CD8-positive, alpha-beta memory T cell (primary cell): ENCODE data around the gene SUGP1. TPM values are rescaled to one million over a fixed set of nuclear protein-coding genes. Genes with fewer than 3 reads are reported as not detected.

Source experiments
- CTCF ChIA-PET: fragments of 350-600 bp; sonication (Branson Sonifier 250); formaldehyde crosslinking; loops from one replicate; lab custom pipeline; 2021; ENCODE audit warnings: antibody characterized with exemption; lab: Charles Lee
- POLR2A ChIA-PET: fragments of 350-600 bp; sonication (Branson Sonifier 250); formaldehyde crosslinking; loops from one replicate; lab custom pipeline; 2021; ENCODE audit warnings: antibody characterized with exemption; lab: Charles Lee
- DNase-seq, 5 donors: peaks; one replicate each; pipeline versions ENCODE4 v3.0.0 to v3.0.0-alpha.2; 2020 to 2022; ENCODE audit warnings: mixed read lengths in 1 of 5
- H3K27ac ChIP-seq: one replicate; pipeline ENCODE4 v1.7.0; 2013; ENCODE audit warnings: low read depth, mild to moderate bottlenecking, low read length, moderate library complexity
- H3K27me3 ChIP-seq: 2 replicates; pipeline ENCODE4 v1.7.0; 2013; ENCODE audit warnings: low read length, mild to moderate bottlenecking; ENCODE audit not compliant: insufficient read depth, poor library complexity, severe bottlenecking
- H3K36me3 ChIP-seq: 2 replicates; pipeline ENCODE4 v1.7.0; 2013; ENCODE audit warnings: mild to moderate bottlenecking, low read length, moderate library complexity; ENCODE audit not compliant: insufficient read depth
- H3K4me1 ChIP-seq: 2 replicates; pipeline ENCODE4 v1.7.0; 2013; ENCODE audit warnings: mild to moderate bottlenecking, low read length, moderate library complexity; ENCODE audit not compliant: insufficient read depth
- H3K4me3 ChIP-seq: 2 replicates; pipeline ENCODE4 v1.7.0; 2013; ENCODE audit warnings: mild to moderate bottlenecking, low read length
- H3K9me3 ChIP-seq: 2 replicates; pipeline ENCODE4 v1.7.0; 2013; ENCODE audit warnings: mild to moderate bottlenecking, low read length
- H3K27ac Mint-ChIP-seq, 8 donors: one replicate each; pipeline ENCODE4 v1.8.0; 2020 to 2021; ENCODE audit warnings: mixed read lengths in 8 of 8, mild to moderate bottlenecking in 6 of 8, inconsistent platforms in 3 of 8, moderate library complexity in 3 of 8
- H3K27me3 Mint-ChIP-seq, 2 donors: one replicate each; pipeline ENCODE4 v1.8.0; 2020 to 2021; ENCODE audit warnings: mixed read lengths in 2 of 2, mild to moderate bottlenecking in 1 of 2, moderate library complexity in 1 of 2
- H3K36me3 Mint-ChIP-seq, 3 donors: one replicate each; pipeline ENCODE4 v1.8.0; 2020 to 2021; ENCODE audit warnings: mixed read lengths in 3 of 3, inconsistent platforms in 1 of 3, mild to moderate bottlenecking in 1 of 3
- H3K4me1 Mint-ChIP-seq, 3 donors: one replicate each; pipeline ENCODE4 v1.8.0; 2020 to 2021; ENCODE audit warnings: mixed read lengths in 3 of 3, inconsistent platforms in 1 of 3, mild to moderate bottlenecking in 1 of 3
- H3K4me3 Mint-ChIP-seq, 7 donors: one replicate each; pipeline ENCODE4 v1.8.0; 2020 to 2021; ENCODE audit warnings: mixed read lengths in 7 of 7, mild to moderate bottlenecking in 6 of 7, moderate library complexity in 4 of 7, inconsistent platforms in 2 of 7
- H3K9me3 Mint-ChIP-seq, 5 donors: one replicate each; pipeline ENCODE4 v1.8.0; 2020 to 2022; ENCODE audit warnings: mixed read lengths in 5 of 5, mild to moderate bottlenecking in 3 of 5, moderate library complexity in 2 of 5, inconsistent platforms in 1 of 5
- polyA plus RNA-seq: library from polyadenylated mRNA; unstranded; fragments of 300-500 nt; fragmentation: Illumina TruSeq; gene quantifications from one replicate; pipeline ENCODE4 v1.2.3, GENCODE V29; 2021
- total RNA-seq, 2 experiments: library from RNA; stranded (reverse); gene quantifications; one replicate each; pipeline ENCODE4 v1.2.3, GENCODE V29; 2021

Gene SUGP1
- total and polyA plus RNA-seq, 3 experiments from 2014 or later: 40.8 to 65.9 (median 64.7) TPM

- H3K9me3 ChIP-seq: no peaks in the 10 kb centered on the region
- H3K9me3 Mint-ChIP-seq: no peaks in the 10 kb centered on the region
- H3K36me3 ChIP-seq: peaks cover 52% of the 10 kb centered on the region
- H3K27ac Mint-ChIP-seq: peak overlapping the region in 1 of 8 donors; percentile 47
- ChIA-PET CTCF (no interaction called here), POLR2A (no interaction called here)
- H3K4me1 Mint-ChIP-seq: no peaks in the 10 kb centered on the region
- H3K36me3 Mint-ChIP-seq: peaks cover 3 to 82% (median 8%) of the 10 kb centered on the region in 3 donors
- H3K4me3 Mint-ChIP-seq: no peak overlapping the region
- no peaks in the 10 kb centered on the region for H3K27me3 ChIP-seq
- no peaks in the 10 kb centered on the region for H3K27me3 Mint-ChIP-seq
- no peak for DNase-seq
- H3K4me1 ChIP-seq: no peaks in the 10 kb centered on the region
- H3K27ac ChIP-seq: no peak overlapping the region
- H3K4me3 ChIP-seq: no peak overlapping the region
Measured at GRCh38 chr19:19347401-19348110, 27.2 kb upstream of the SUGP1 start.

DNA sequence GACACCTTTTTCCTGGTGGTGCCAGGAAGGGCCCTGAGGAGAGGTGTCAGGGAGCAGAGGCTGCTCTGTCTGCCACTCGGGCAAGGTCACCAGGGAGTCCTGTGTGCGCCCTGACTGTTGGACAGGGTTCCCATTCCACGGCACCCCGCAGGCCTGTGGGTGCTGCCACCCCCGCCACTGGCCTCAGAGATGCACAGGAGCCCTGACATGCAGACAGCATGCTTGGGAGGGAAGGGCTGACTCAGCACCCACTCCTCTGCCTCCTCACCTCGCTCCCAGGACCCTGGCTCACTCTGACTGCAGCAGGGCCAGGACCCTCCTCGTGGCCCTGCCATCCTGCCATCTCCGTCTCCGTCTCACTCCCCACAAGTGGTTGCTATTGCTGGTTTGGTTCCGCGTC, 25.7 kb upstream of the SUGP1 start:
- no peak overlapping the region for H3K4me3 ChIP-seq
- no peaks in the 10 kb centered on the region for H3K27me3 ChIP-seq
- ChIA-PET CTCF (no interaction called here), POLR2A (no interaction called here)
- Mint-ChIP-seq H3K4me3 (no peak overlapping the region), H3K4me1 (no peaks in the 10 kb centered on the region), H3K27me3 (no peaks in the 10 kb centered on the region), H3K27ac (peak overlapping the region in 1 of 8 donors; percentile 81), H3K36me3 (peaks cover 3 to 87% (median 10%) of the 10 kb centered on the region in 3 donors), H3K9me3 (no peaks in the 10 kb centered on the region)
- no peak for DNase-seq
- peaks cover 56% of the 10 kb centered on the region for H3K36me3 ChIP-seq
- no peak overlapping the region for H3K27ac ChIP-seq
- no peaks in the 10 kb centered on the region for H3K4me1 ChIP-seq
- no peaks in the 10 kb centered on the region for H3K9me3 ChIP-seq

DNA sequence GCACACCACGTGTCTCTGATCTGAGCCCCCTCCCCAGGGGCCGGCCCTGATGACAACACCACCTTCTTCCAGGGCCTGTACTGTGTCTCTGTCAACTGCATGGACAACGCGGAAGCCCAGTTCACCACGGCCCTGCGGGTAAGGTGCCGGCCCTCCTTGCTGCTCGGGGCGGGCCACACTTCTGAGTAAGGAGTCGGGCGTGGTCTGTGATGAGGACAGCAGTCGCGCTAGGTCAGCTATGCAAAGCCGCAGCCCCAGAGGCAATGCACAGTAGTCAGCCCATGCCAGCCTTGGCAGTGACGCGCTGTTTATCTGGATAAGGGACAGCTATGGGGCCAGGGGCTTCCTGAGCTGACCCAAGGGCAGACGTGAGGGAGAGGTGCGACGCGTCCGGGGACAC, 24.9 kb upstream of the SUGP1 start:
- no peaks in the 10 kb centered on the region for H3K4me1 Mint-ChIP-seq
- DNase-seq: no peak
- H3K27me3 ChIP-seq: no peaks in the 10 kb centered on the region
- peak overlapping the region in 1 of 8 donors; percentile 24 for H3K27ac Mint-ChIP-seq
- ChIA-PET CTCF (no interaction called here), POLR2A (no interaction called here)
- H3K27me3 Mint-ChIP-seq: no peaks in the 10 kb centered on the region
- peaks cover 3 to 90% (median 10%) of the 10 kb centered on the region in 3 donors for H3K36me3 Mint-ChIP-seq
- no peak overlapping the region for H3K4me3 ChIP-seq
- no peaks in the 10 kb centered on the region for H3K4me1 ChIP-seq
- no peak overlapping the region for H3K4me3 Mint-ChIP-seq
- H3K9me3 ChIP-seq: no peaks in the 10 kb centered on the region
- H3K27ac ChIP-seq: no peak overlapping the region
- no peaks in the 10 kb centered on the region for H3K9me3 Mint-ChIP-seq
- peaks cover 57% of the 10 kb centered on the region for H3K36me3 ChIP-seq

- Histone ChIP-seq H3K27me3 (no peaks in the 10 kb centered on the region), H3K4me3 (no peak overlapping the region), H3K27ac (no peak overlapping the region), H3K36me3 (peaks cover 52% of the 10 kb centered on the region), H3K4me1 (no peaks in the 10 kb centered on the region), H3K9me3 (no peaks in the 10 kb centered on the region)
- no peak for DNase-seq
- Mint-ChIP-seq H3K27me3 (no peaks in the 10 kb centered on the region), H3K9me3 (no peaks in the 10 kb centered on the region), H3K4me3 (no peak overlapping the region), H3K4me1 (no peaks in the 10 kb centered on the region), H3K36me3 (peaks cover 3 to 83% (median 10%) of the 10 kb centered on the region in 3 donors), H3K27ac (peak overlapping the region in 1 of 8 donors; percentile 27)
- ChIA-PET POLR2A (no interaction called here), CTCF (no interaction called here)
Measured at GRCh38 chr19:19343762-19344161, 23.5 kb upstream of the SUGP1 start.

- CTCF ChIA-PET: no interaction called here
Measured at GRCh38 chr19:19343016-19343362, 22.7 kb upstream of the SUGP1 start.

DNA sequence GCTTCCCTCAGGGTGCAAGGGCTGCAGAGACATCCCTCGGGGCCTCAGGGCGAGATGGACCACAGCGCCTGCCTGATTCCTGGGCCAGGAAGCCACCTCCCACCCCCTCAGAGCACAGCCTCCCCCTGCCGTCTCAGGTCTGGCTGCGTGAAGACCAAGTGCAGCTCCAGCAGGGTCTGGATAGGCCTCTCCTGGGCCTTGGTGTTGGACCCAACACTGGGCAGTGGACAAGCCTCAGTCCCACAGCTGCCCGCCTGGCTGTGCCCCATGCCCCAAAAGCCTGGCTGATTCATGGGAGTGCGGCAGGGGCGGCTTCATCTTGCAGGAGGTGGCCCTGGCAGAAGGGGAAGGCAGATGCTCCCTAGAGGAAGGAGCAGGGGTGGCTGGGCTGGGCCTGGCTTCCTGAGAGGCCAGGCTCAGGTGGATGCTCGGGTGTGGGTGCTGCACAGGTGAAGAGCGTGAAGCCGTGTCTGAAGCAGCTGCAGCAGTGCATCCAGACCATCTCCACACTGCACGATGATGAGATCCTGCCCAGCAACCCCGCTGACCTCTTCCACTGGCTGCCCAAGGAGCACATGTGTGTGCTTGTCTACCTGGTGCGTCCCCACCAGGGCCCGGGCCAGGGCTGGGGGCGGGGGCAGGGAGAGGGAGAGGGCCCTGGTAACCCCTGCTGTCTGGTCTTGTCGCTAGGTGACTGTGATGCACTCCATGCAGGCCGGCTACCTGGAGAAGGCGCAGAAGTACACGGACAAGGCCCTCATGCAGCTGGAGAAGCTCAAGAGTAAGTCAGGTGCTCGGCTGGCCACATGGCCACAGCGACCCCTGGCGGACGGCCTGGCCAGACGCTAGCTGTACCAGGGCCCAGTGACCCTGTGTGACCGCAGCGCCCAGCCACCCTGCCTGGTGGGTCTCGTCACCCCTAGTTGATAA, 22.0 kb upstream of the SUGP1 start:
- H3K36me3 Mint-ChIP-seq: peaks cover 3 to 82% (median 13%) of the 10 kb centered on the region in 3 donors
- Histone ChIP-seq H3K36me3 (peaks cover 62% of the 10 kb centered on the region), H3K4me3 (no peak overlapping the region), H3K4me1 (no peaks in the 10 kb centered on the region), H3K9me3 (no peaks in the 10 kb centered on the region), H3K27me3 (no peaks in the 10 kb centered on the region), H3K27ac (no peak overlapping the region)
- ChIA-PET CTCF (no interaction called here), POLR2A (no interaction called here)
- no peaks in the 10 kb centered on the region for H3K27me3 Mint-ChIP-seq
- no peak overlapping the region for H3K4me3 Mint-ChIP-seq
- H3K9me3 Mint-ChIP-seq: no peaks in the 10 kb centered on the region
- H3K4me1 Mint-ChIP-seq: no peaks in the 10 kb centered on the region
- no peak for DNase-seq
- H3K27ac Mint-ChIP-seq: peak overlapping the region in 1 of 8 donors; percentile 75

More at GRCh38 chr19:19343016-19343362, 22.7 kb upstream of the SUGP1 start:
- no peaks in the 10 kb centered on the region for H3K4me1 Mint-ChIP-seq
- Histone ChIP-seq H3K9me3 (no peaks in the 10 kb centered on the region), H3K4me1 (no peaks in the 10 kb centered on the region), H3K36me3 (peaks cover 56% of the 10 kb centered on the region), H3K4me3 (no peak overlapping the region), H3K27me3 (no peaks in the 10 kb centered on the region), H3K27ac (no peak overlapping the region)
- H3K36me3 Mint-ChIP-seq: peaks cover 3 to 84% (median 12%) of the 10 kb centered on the region in 3 donors
- H3K27me3 Mint-ChIP-seq: no peaks in the 10 kb centered on the region
- POLR2A ChIA-PET: no interaction called here
- peak overlapping the region in 1 of 8 donors; percentile 75 for H3K27ac Mint-ChIP-seq
- no peak overlapping the region for H3K4me3 Mint-ChIP-seq
- DNase-seq: no peak
- no peaks in the 10 kb centered on the region for H3K9me3 Mint-ChIP-seq

GRCh38 chr19:19341026-19341425, 20.7 kb upstream of the SUGP1 start:
- Mint-ChIP-seq H3K36me3 (peaks cover 3 to 81% (median 13%) of the 10 kb centered on the region in 3 donors), H3K9me3 (no peaks in the 10 kb centered on the region), H3K4me3 (no peak overlapping the region), H3K4me1 (peaks cover 0 to 2% (median 0%) of the 10 kb centered on the region in 3 donors), H3K27me3 (no peaks in the 10 kb centered on the region), H3K27ac (no peak overlapping the region)
- H3K4me3 ChIP-seq: no peak overlapping the region
- no peaks in the 10 kb centered on the region for H3K4me1 ChIP-seq
- no peak for DNase-seq
- H3K27ac ChIP-seq: no peak overlapping the region
- ChIA-PET POLR2A (no interaction called here), CTCF (no interaction called here)
- no peaks in the 10 kb centered on the region for H3K27me3 ChIP-seq
- H3K36me3 ChIP-seq: peaks cover 59% of the 10 kb centered on the region
- H3K9me3 ChIP-seq: no peaks in the 10 kb centered on the region

DNA sequence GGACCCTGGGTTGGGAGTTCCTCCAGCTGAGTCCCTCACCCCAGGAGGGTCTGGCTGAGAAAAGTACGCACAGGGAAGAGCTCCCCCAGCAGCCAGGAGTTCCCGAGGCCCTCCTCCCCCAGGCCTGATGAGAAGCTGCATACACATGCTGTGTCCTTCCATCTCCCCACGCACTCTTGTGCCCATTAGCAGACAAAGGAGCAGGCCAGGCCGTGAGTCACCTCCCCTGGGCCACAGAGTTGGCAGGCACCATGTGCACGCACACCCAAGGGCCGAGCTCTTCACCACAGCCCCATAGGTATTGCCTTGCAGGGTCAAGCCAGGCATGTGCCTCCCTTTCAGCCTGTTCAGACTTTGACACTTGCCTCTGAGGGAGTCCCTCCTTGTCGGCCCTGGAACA, 17.8 kb upstream of the SUGP1 start:
- peak overlapping the region in 1 of 8 donors; percentile 56 for H3K27ac Mint-ChIP-seq
- H3K4me3 ChIP-seq: no peak overlapping the region
- no peak for DNase-seq
- H3K27me3 ChIP-seq: no peaks in the 10 kb centered on the region
- H3K4me3 Mint-ChIP-seq: no peak overlapping the region
- H3K36me3 ChIP-seq: peaks cover 37% of the 10 kb centered on the region
- CTCF ChIA-PET: interaction anchor here (1.0 kb wide), 1 partner anchor 26 kb away, joined by 3 read pairs; no protein-coding TSS in a partner anchor
- H3K4me1 Mint-ChIP-seq: peaks cover 0 to 9% (median 7%) of the 10 kb centered on the region in 3 donors
- no peaks in the 10 kb centered on the region for H3K27me3 Mint-ChIP-seq
- no peaks in the 10 kb centered on the region for H3K4me1 ChIP-seq
- peaks cover 0 to 82% (median 10%) of the 10 kb centered on the region in 3 donors for H3K36me3 Mint-ChIP-seq
- POLR2A ChIA-PET: no interaction called here
- no peak overlapping the region for H3K27ac ChIP-seq
- H3K9me3 ChIP-seq: no peaks in the 10 kb centered on the region
- no peaks in the 10 kb centered on the region for H3K9me3 Mint-ChIP-seq
